ENCODE measurements around the gene KCNMA1.

- TF ChIP-seq EZH2 (IDR thresholded peaks at IDR 0.05; ENCODE audit: low read length, unreplicated experiment): no peak
- no peak for TF ChIP-seq CTCF (conservative IDR thresholded peaks at IDR 0.05; ENCODE audit: low read depth, low read length)
Observed at GRCh38 chr10:77259171-77259874, 378.3 kb downstream of the KCNMA1 start.

Data from PC-3 (cell line).